Stimulated activated CD8-positive, alpha-beta memory T cell treated with anti-CD3 and anti-CD28 coated beads, Interleukin-7, amount 100 ng/mL, for 24 hours (primary cell): ENCODE measurements around the gene F8A1.
"Not testable (repeated sequence)": the region's sequence is repeated elsewhere in the genome, so short reads cannot be mapped to it uniquely, and the experiment has no call there.

Source experiments
- DNase-seq: peaks from one replicate; pipeline ENCODE4 v3.0.0-alpha.2; 2020; ENCODE audit warnings: low read depth

The F8A1 gene

GRCh38 chrX:154886069-154886788 is at the start of gene F8A1:
Gene F8A1, plus strand, starts transcription at chrX:154886355. Its CDS starts 20 bp downstream, at chrX:154886375.
- DNase-seq = not testable (repeated sequence)

GRCh38 chrX:154840856-154841255 is 45.3 kb upstream of the F8A1 start:
- DNase-seq = no peak

- DNase-seq = no peak
Observed at GRCh38 chrX:154850957-154851611, 35.1 kb upstream of the F8A1 start.

- no peak for DNase-seq
Observed at GRCh38 chrX:154855256-154855655, 30.9 kb upstream of the F8A1 start.

GRCh38 chrX:154868522-154868921 is 17.6 kb upstream of the F8A1 start:
- not testable (repeated sequence) for DNase-seq

GRCh38 chrX:154873329-154873728 is 12.8 kb upstream of the F8A1 start:
- no peak for DNase-seq

GRCh38 chrX:154884069-154884468 is 2.1 kb upstream of the F8A1 start:
- not testable (repeated sequence) for DNase-seq

GRCh38 chrX:154885057-154885456 is 1.1 kb upstream of the F8A1 start:
- DNase-seq = not testable (repeated sequence)

GRCh38 chrX:154885549-154885948 is 606 bp upstream of the F8A1 start:
- not testable (repeated sequence) for DNase-seq

GRCh38 chrX:154886789-154887221 is 650 bp downstream of the F8A1 start:
- not testable (repeated sequence) for DNase-seq

- DNase-seq = no peak
Observed at GRCh38 chrX:154890990-154891639, 5.0 kb downstream of the F8A1 start.

- DNase-seq = no peak
Observed at GRCh38 chrX:154892296-154892695, 6.1 kb downstream of the F8A1 start.

- no peak for DNase-seq
Observed at GRCh38 chrX:154900323-154900722, 14.2 kb downstream of the F8A1 start.

- no peak for DNase-seq
Observed at GRCh38 chrX:154902408-154902807, 16.3 kb downstream of the F8A1 start.

GRCh38 chrX:154908821-154909220 is 22.7 kb downstream of the F8A1 start:
- no peak for DNase-seq

- not testable (repeated sequence) for DNase-seq
Observed at GRCh38 chrX:154910048-154910447, 23.9 kb downstream of the F8A1 start.

- DNase-seq = not testable (repeated sequence)
Observed at GRCh38 chrX:154910528-154910927, 24.4 kb downstream of the F8A1 start.

GRCh38 chrX:154914052-154914451 is 27.9 kb downstream of the F8A1 start:
- no peak for DNase-seq

- no peak for DNase-seq
Observed at GRCh38 chrX:154918060-154918483, 31.9 kb downstream of the F8A1 start.

GRCh38 chrX:154924771-154925170 is 38.6 kb downstream of the F8A1 start:
- not testable (repeated sequence) for DNase-seq
